ENCODE results near the gene LIPC.

Gene LIPC

DNA sequence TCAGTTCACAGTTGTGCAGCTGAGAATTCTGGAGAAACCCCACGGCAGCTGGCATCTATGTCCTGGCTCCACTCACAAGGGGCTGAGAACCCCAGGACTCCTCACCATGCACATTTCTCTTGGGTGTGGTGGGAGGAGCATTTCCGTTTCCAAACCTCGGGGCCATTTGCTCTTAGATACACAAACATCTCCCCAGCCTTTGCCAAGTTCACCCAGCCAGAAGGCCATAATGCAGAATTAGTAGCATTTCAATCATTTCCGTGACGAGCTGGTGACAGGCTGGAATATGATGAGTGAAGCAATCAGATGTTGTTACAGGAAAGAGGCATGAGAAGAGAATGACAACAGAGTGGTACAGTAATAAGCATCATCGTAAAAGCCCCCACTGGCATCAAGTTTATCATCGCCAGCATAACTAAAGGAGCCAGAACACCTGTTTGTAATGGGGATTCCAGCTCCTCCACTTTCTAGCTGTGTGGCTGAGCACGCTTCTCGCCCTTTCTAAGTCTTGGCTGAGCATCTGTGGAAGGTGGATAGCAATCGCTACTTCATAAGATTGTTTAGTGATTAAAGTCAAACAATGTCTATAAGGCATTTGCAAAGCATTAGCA, 82.0 kb downstream of the LIPC start:
- TF ChIP-seq, protein P1, sequence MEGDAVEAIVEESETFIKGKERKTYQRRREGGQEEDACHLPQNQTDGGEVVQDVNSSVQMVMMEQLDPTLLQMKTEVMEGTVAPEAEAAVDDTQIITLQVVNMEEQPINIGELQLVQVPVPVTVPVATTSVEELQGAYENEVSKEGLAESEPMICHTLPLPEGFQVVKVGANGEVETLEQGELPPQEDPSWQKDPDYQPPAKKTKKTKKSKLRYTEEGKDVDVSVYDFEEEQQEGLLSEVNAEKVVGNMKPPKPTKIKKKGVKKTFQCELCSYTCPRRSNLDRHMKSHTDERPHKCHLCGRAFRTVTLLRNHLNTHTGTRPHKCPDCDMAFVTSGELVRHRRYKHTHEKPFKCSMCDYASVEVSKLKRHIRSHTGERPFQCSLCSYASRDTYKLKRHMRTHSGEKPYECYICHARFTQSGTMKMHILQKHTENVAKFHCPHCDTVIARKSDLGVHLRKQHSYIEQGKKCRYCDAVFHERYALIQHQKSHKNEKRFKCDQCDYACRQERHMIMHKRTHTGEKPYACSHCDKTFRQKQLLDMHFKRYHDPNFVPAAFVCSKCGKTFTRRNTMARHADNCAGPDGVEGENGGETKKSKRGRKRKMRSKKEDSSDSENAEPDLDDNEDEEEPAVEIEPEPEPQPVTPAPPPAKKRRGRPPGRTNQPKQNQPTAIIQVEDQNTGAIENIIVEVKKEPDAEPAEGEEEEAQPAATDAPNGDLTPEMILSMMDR (IDR thresholded peaks at IDR 0.05), result no peak
- Histone ChIP-seq H3K27ac (no peak overlapping the region), H3K9me3 (no peaks in the 10 kb centered on the region), H3K27me3 (no peaks in the 10 kb centered on the region), H3K4me3 (ENCODE audit: low read depth in 1 of 2, low read length in 1 of 2) (no peak overlapping the region), H3K4me1 (ENCODE audit: control insufficient read depth in 1 of 2, insufficient read depth in 1 of 2, low read depth in 1 of 2, low read length in 1 of 2) (peaks cover 37 to 50% of the 10 kb centered on the region in 2 experiments), H3K36me3 (no peaks in the 10 kb centered on the region)

DNA sequence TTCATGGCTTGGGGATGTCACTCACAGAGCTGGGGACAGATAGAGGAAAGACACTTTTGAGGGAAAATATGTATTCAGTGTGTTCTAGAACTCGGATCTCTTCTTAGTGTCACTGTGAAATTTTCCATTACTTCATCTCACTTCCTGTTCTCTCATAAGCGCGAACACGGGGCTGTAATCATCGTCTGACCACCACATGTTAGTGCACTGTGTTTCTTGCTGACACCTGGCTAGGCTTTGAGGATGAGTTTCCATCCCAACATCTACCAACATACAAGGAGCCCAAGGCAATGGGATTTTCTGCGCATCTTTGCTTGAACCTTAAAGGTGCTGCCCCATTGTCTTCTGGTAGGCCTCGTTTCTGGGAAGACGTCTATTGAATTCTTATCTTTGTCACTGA, 84.0 kb downstream of the LIPC start:
- Histone ChIP-seq H3K4me1 (ENCODE audit: control insufficient read depth in 1 of 2, insufficient read depth in 1 of 2, low read depth in 1 of 2, low read length in 1 of 2) (peaks cover 49 to 68% of the 10 kb centered on the region in 2 experiments), H3K9me3 (no peaks in the 10 kb centered on the region), H3K27me3 (no peaks in the 10 kb centered on the region), H3K4me3 (ENCODE audit: low read depth in 1 of 2, low read length in 1 of 2) (no peak overlapping the region), H3K36me3 (no peaks in the 10 kb centered on the region), H3K27ac (peak overlapping the region; percentile 75)
- TF ChIP-seq, protein P1 (IDR thresholded peaks at IDR 0.05), result peak; percentile 14

DNA sequence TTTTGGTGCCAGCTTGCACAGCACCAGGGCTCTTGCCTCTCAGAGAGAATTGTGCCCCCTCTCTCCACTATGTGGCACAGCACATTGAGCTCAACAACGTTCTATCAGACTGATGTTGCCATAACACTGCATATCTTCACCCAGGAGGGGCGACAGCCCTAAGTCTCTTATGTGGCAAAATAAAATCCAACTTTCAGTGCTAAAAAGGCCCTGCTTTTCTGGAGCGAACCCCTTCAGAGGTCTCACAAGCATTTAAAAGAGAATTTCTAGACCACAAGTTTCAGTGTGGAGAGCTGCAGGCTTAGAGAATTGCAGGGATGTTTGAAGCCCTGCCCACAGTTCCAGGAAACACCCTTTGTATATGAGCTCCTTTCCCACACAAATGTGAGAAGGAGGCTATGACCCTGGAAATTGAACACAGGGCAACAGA, 85.5 kb downstream of the LIPC start:
- Histone ChIP-seq H3K27ac (peak overlapping the region; percentile 93), H3K4me3 (ENCODE audit: low read depth in 1 of 2, low read length in 1 of 2) (no peak overlapping the region)

DNA sequence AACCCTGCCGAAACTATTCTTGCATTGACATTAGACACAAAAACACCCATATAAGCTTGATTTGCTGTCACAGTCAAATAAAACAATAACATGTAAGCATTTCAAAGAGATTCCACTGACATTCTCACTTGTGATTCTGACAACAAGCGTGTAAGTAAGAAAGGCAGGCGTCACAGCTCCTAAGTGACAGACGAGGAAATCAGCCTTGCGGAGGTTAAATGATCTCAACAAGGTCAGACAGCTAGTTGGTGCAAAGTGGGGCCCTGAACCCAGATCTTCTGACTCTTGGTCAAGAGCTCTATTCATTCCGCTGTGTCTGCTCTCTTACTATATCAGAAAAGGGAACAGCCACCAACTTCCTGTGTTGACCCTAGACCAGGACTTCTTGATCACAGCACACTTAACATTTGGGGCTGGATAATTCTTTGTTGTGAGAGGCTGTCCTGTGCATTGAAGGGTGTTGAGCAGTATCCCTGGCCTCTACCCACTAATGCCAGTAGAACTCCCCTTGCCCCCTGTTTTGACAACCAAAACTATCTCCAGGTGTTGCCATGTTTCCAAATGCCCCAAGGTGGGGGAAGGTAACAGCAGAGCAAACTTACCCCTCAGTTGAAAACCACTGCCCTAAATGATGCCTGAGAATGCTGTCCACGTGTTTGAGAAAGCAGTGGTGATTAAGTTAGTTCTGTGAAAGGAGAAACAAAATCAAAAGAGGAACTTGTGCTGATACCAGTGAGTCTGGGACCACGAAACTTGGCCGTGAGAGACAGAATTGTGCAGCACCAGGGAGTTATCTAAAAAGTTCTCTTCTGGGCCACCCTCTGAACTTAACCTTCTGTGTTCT, 86.1 kb downstream of the LIPC start:
- Histone ChIP-seq H3K9me3 (no peaks in the 10 kb centered on the region), H3K27ac (peak overlapping the region; percentile 93), H3K4me3 (ENCODE audit: low read depth in 1 of 2, low read length in 1 of 2) (peak overlapping the region; percentile 12 to 15), H3K4me1 (ENCODE audit: control insufficient read depth in 1 of 2, insufficient read depth in 1 of 2, low read depth in 1 of 2, low read length in 1 of 2) (peaks cover 70 to 78% of the 10 kb centered on the region in 2 experiments), H3K27me3 (no peaks in the 10 kb centered on the region), H3K36me3 (no peaks in the 10 kb centered on the region)
- TF ChIP-seq, protein P1 (IDR thresholded peaks at IDR 0.05), result no peak

More for the DNA sequence above, 85.5 kb downstream of the LIPC start:
- Histone ChIP-seq H3K27me3 (no peaks in the 10 kb centered on the region), H3K36me3 (no peaks in the 10 kb centered on the region), H3K9me3 (no peaks in the 10 kb centered on the region), H3K4me1 (ENCODE audit: control insufficient read depth in 1 of 2, insufficient read depth in 1 of 2, low read depth in 1 of 2, low read length in 1 of 2) (peaks cover 63 to 75% of the 10 kb centered on the region in 2 experiments)
- TF ChIP-seq, protein P1 (IDR thresholded peaks at IDR 0.05), result no peak

DNA sequence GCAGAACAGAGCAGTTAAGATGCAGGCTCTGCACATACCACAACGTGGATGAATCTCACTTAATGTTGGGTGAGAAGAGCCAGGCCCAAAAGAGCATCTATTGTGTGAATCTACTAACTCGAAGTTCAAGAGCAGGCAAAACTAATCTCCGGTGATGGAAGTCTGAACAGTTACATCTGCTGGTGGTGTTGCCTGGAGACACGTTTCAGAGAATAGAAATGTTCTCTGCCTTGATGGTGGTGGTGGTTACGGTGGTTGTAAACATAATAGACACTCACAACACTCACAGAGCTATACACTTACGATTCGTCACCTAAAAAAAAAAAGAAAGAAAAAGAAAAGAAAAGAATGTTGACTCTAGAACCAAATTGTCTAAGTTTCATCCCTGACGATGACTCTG, 86.8 kb downstream of the LIPC start:
- H3K27ac ChIP-seq, result peak overlapping the region; percentile 93
- TF ChIP-seq, protein P1 (IDR thresholded peaks at IDR 0.05), result no peak
- no peaks in the 10 kb centered on the region for H3K36me3 ChIP-seq
- H3K4me1 ChIP-seq (ENCODE audit: control insufficient read depth in 1 of 2, insufficient read depth in 1 of 2, low read depth in 1 of 2, low read length in 1 of 2), result peaks cover 77 to 85% of the 10 kb centered on the region in 2 experiments
- peak overlapping the region; percentile 12 to 15 for H3K4me3 ChIP-seq (ENCODE audit: low read depth in 1 of 2, low read length in 1 of 2)
- H3K9me3 ChIP-seq, result no peaks in the 10 kb centered on the region
- no peaks in the 10 kb centered on the region for H3K27me3 ChIP-seq
